NCI-H82 treated with DMSO at 0.1 percent for 48 hours (cell line): ENCODE results near the gene CAVIN1.
"Not testable (repeated sequence)": the region's sequence is repeated elsewhere in the genome, so short reads cannot be mapped to it uniquely, and the experiment has no call there.

ENCODE experiments used
- DNase-seq: peaks from one replicate; lab custom pipeline; 2025; ENCODE audit not compliant: unreplicated experiment; lab: John Stamatoyannopoulos, UW

Gene CAVIN1

GRCh38 chr17:42436391-42436790 lies 13.3 kb upstream of the CAVIN1 start:
- DNase-seq, result no peak

DNA sequence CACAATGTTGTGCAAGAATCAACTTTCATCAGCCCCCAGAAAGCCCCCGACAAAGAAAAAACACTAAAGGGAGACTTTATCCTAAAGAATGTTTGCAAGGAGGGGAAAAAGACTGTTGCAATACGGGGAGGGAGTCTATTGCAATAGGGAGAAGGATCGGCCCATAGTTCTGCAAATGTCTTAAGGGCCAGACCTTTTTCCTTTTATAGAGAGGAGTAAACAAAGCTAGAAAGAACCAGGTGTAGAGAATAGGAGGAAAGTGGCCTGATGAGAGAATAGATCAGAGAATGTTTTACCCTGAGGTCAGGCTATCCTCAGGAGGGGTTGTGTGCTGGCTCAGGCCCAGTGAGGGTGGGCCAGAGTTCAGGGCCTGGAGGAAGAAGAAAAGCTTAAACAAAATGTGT lies 8.7 kb upstream of the CAVIN1 start:
- no peak for DNase-seq

- DNase-seq, result no peak
Measured at GRCh38 chr17:42429726-42430447, 6.8 kb upstream of the CAVIN1 start.

- DNase-seq, result no peak
Measured at GRCh38 chr17:42428141-42428944, 5.3 kb upstream of the CAVIN1 start.

GRCh38 chr17:42424991-42425610 lies 2.0 kb upstream of the CAVIN1 start:
- no peak for DNase-seq

DNA sequence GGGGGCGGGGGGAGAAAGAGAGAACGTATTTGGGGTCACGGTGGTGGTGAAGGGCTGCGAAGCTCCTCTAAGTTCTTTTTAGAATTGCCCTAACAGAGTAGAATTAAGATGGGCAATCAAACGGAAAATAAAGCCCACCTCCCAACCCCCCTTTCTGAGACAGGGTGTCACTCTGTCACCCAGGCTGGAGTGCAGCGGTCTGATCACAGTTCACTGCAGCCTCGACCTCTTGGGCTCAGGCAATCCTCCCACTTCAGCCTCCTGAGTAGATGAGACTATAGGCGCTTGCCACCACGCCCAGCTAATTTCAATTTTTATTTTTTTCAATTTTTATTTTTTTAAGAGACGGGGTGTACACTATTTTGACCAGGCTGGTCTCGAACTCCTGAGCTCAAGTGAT lies 710 bp upstream of the CAVIN1 start:
- DNase-seq, result no peak

GRCh38 chr17:42422412-42422957 lies 571 bp downstream of the CAVIN1 start:
- DNase-seq, result no peak

DNA sequence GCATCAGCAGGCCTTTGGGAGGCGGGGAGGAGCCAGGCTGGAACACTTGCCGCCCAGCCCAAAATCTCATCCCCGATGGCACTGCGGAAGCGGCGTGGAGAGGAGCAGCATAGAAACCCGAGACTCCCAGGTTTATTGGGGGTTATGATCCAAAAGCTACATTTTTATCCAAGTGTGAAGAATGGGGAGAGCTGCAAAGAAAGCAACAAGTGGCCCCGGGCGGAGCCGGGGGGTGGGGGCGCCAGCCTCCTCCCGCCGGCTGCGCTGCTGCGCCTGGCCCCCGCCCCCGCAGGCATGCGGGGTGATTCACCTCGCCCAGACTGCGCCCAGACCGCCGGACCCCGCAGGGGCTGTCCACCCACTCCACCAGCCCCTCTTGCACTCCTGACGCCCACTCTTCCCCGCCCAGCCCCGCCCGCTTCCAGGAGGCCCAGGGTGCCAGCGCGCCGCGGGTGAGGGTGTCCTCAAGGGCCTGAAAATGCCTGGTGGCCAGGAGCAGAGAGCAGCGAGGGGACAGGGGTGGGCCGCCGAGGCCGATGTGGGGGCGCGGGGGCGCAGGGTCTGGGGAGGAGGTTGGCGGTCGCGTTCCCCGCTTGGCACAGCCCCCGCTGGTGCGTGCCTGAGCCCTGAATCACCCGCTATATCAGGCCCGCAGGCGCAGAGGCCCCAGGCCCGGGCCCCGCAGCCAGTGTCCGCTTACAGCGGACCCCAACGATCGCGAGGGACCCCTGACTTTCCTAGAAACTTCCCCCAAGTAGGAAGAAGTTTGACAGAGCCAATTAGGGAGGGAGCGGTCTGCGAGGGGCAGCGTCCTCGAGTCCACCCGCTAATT lies 1.3 kb downstream of the CAVIN1 start:
- no peak for DNase-seq

- DNase-seq, result no peak
Measured at GRCh38 chr17:42421136-42421506, 1.9 kb downstream of the CAVIN1 start.

- DNase-seq, result not testable (repeated sequence)
Measured at GRCh38 chr17:42417981-42418380, 5.1 kb downstream of the CAVIN1 start.

GRCh38 chr17:42414704-42415409 lies 8.2 kb downstream of the CAVIN1 start:
- DNase-seq, result no peak

- no peak for DNase-seq
Measured at GRCh38 chr17:42413464-42414040, 9.5 kb downstream of the CAVIN1 start.

- DNase-seq, result no peak
Measured at GRCh38 chr17:42411905-42412679, 11.0 kb downstream of the CAVIN1 start.

- DNase-seq, result no peak
Measured at GRCh38 chr17:42411361-42411760, 11.7 kb downstream of the CAVIN1 start.

DNA sequence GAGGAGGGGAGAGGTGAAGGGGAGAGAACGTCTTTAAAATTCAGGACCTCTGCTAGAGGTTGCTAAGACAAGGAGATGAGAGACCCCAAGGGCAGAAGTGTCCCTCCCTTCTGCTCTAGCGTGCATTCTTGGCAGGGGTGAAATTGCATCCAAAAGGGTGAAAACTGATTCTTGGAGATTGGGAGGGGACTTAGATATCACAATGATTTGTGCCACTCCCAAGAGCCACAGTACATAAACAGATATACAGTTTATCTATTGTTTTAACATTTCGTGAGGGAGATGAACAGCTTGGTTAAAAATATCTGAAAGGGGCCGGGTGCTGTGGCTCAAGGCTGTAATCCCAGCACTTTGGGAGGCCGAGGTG lies 12.8 kb downstream of the CAVIN1 start:
- no peak for DNase-seq

DNA sequence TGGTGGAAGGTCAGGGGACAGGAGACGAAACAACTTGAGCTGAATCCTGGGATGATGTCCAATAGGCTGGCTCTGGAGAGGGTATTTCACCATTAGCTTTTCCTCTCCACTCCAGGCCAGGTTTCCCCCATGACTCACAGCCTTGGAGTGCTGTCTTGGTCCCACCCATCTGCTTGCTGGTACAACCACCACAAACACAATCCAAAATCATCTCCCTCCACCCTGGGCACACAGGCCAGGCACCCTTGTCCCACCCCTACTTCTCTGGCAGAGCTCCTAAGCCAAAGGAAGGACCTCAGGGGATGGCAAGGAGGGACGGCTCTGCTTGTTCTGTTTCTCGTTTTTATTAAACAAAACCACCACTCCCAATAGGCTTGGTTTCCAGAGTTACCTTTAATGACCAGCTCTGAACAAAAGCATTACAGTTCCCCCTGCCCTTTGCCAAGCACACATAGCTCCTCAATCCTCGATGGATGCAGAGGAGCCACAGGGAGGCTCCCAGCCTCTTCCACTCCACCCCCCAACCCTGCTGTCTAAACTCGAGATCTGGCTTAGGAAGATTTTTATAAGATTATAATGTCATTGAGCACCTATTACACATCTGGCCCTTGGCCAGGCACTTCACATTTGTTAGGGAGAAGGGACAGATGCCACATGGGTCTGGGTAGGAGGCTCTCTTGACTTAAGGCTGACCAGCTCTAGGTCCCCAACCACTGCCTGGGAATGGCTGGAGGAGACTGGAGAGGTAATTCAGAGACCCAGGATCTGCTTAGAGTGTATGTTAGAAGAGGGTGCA lies 13.3 kb downstream of the CAVIN1 start:
- DNase-seq, result peak; percentile 90

DNA sequence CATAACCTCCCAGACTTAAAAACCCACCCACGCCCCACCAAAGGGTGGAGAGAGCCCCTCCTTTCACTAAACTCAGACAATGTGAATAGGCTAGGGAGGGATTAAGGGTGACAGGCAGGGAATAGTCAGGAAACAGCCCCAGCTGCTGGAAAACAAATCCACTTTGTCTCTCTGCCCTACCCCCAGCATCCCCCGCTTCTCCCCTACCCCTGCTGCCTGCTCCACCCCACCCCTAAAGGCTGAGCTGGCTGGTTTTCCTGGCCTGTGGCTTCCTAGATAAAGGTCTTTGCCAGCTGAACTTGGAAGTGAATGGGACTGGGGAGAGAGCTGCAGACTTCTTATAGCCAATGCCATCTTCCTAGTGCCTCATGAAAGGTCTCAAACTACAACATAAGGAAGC lies 15.0 kb downstream of the CAVIN1 start:
- peak; percentile 79 for DNase-seq

DNA sequence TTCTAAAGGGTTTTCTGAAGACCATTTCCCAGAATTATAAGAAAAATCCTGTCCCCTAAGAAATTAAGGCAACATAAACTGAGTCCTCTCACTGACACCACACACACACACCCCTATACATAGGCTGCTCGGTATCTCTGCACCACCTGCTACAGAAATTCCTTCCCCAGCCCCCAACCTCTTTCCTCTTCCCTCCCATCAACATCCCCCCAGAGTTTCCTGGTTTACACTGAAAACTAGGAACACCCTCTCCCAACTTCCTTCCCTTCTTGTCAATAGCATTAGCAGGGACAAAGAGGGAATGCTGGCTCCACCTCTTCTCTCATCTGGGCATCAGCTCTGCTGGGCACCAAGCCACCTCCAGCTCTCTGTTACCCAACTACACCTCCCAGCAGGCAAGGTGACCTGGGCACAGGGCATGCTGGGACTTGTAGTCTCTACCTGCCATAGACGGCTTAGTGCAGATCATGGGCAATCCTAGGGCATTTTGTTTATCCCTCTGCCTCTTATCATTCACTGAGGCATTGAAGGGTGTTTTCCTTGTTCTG lies 15.7 kb downstream of the CAVIN1 start:
- DNase-seq, result peak; percentile 71
